Endothelial cell of umbilical vein (primary cell): Measurements from ENCODE around the gene ENPP5. TPM values are rescaled to one million over a fixed set of nuclear protein-coding genes. Genes with fewer than 3 reads are reported as not detected.

Experiments used
- BruUV-seq: library from RNA; stranded (reverse); fragments of 400-500 nt; replicated peaks from 2 replicates; lab custom pipeline; 2021; lab: Mats Ljungman, UMichigan
- CTCF ChIA-PET: fragments of 300-600, 350-600 bp; sonication (Branson Sonifier 250); formaldehyde crosslinking; loops from one replicate; lab custom pipeline; 2021; ENCODE audit warnings: antibody characterized with exemption, inconsistent platforms; lab: Charles Lee
- POLR2A ChIA-PET: fragments of 300-600, 350-600 bp; sonication (Branson Sonifier 250); formaldehyde crosslinking; loops from one replicate; lab custom pipeline; 2021; ENCODE audit warnings: antibody characterized with exemption, inconsistent platforms; lab: Charles Lee
- DNase-seq: peaks from one replicate; pipeline ENCODE4 v3.0.0-alpha.2; 2011; ENCODE audit warnings: low read depth, low spot score
- FAIRE-seq: peaks from 2 replicates; lab custom pipeline; 2011; peaks lifted over from hg19 to GRCh38; lab: Jason Lieb, UNC
- H2AFZ ChIP-seq: 2 replicates; pipeline ENCODE4 v1.6.0; 2012; ENCODE audit warnings: low read depth, low read length, control low read depth, inconsistent platforms
- H3K27ac ChIP-seq: 2 replicates; pipeline ENCODE4 v1.5.1; 2011; ENCODE audit warnings: low read depth, mild to moderate bottlenecking, control low read depth, low read length, moderate library complexity; ENCODE audit not compliant: insufficient read depth
- H3K27me3 ChIP-seq, 2 experiments: 2 replicates each; pipeline versions ENCODE4 v1.6.0 to v1.6.1; 2011; ENCODE audit warnings: low read length in 2 of 2, mixed read lengths in 1 of 2; ENCODE audit not compliant: control insufficient read depth in 2 of 2, insufficient read depth in 2 of 2
- H3K36me3 ChIP-seq, 2 experiments: 2 replicates in 1 of 2; 3 replicates in 1 of 2; pipeline ENCODE4 v1.5.1; 2011; ENCODE audit warnings: low read length in 2 of 2, mild to moderate bottlenecking in 1 of 2, moderate library complexity in 1 of 2; ENCODE audit not compliant: control insufficient read depth in 2 of 2, insufficient read depth in 2 of 2; ENCODE audit errors: extremely low read depth in 1 of 2
- H3K4me1 ChIP-seq: 3 replicates; pipeline ENCODE4 v1.5.1; 2011; ENCODE audit warnings: mild to moderate bottlenecking, low read length; ENCODE audit not compliant: control insufficient read depth, insufficient read depth; ENCODE audit errors: extremely low read depth
- H3K4me2 ChIP-seq: 2 replicates; pipeline ENCODE4 v1.6.1; 2011; ENCODE audit warnings: low read length, control low read depth, mixed read lengths; ENCODE audit not compliant: insufficient read depth
- H3K4me3 ChIP-seq, 3 experiments: fragments of 200-600 bp in 1 of 3; sonication (generic), shearing (Covaris generic) in 1 of 3; replicated peaks in 1 of 3; 2 replicates each; pipeline ENCODE4 v1.5.1; 2011 to 2016; ENCODE audit warnings: control low read depth in 3 of 3, low read length in 3 of 3, mild to moderate bottlenecking in 2 of 3, inconsistent platforms in 1 of 3, low read depth in 1 of 3, moderate library complexity in 1 of 3; ENCODE audit not compliant: insufficient read depth in 1 of 3
- H3K79me2 ChIP-seq: 2 replicates; pipeline ENCODE4 v1.6.0; 2012; ENCODE audit warnings: low read length, inconsistent platforms; ENCODE audit not compliant: control insufficient read depth, insufficient read depth
- H3K9ac ChIP-seq: replicated peaks from 2 replicates; pipeline ENCODE3; 2011; ENCODE audit warnings: low read length, control low read depth; ENCODE audit not compliant: insufficient read depth; ENCODE audit errors: extremely low read depth
- H3K9me1 ChIP-seq: replicated peaks from 3 replicates; pipeline ENCODE4 v1.6.0; 2011; ENCODE audit warnings: mild to moderate bottlenecking, low read length; ENCODE audit not compliant: control insufficient read depth, insufficient read depth; ENCODE audit errors: extremely low read depth
- H3K9me3 ChIP-seq: replicated peaks from 2 replicates; pipeline ENCODE4 v1.5.1; 2012; ENCODE audit warnings: low read length, inconsistent platforms; ENCODE audit not compliant: control insufficient read depth, insufficient read depth
- H4K20me1 ChIP-seq: replicated peaks from 2 replicates; pipeline ENCODE3; 2011; ENCODE audit warnings: mild to moderate bottlenecking, low read length; ENCODE audit not compliant: control insufficient read depth, insufficient read depth; ENCODE audit errors: extremely low read depth
- EZH2 ChIP-seq: IDR thresholded peaks from 2 replicates; pipeline ENCODE4 v1.6.1; 2012; ENCODE audit warnings: borderline replicate concordance, low read depth, mild to moderate bottlenecking, moderate library complexity, low read length, inconsistent platforms; ENCODE audit not compliant: severe bottlenecking
- FOS ChIP-seq: IDR thresholded peaks from 2 replicates; pipeline ENCODE4 v1.6.1; 2011; ENCODE audit warnings: mild to moderate bottlenecking, low read length, moderate library complexity, borderline replicate concordance; ENCODE audit not compliant: insufficient read depth
- GATA2 ChIP-seq: IDR thresholded peaks from 2 replicates; pipeline ENCODE4 v1.7.0; 2011; ENCODE audit warnings: low read depth, mild to moderate bottlenecking, moderate library complexity, mixed read lengths, low read length; ENCODE audit not compliant: insufficient read length, insufficient read depth
- JUN ChIP-seq: IDR thresholded peaks from 2 replicates; pipeline ENCODE4 v1.6.1; 2011; ENCODE audit warnings: borderline replicate concordance, low read depth; ENCODE audit not compliant: insufficient read length, insufficient read depth
- MYC ChIP-seq: IDR thresholded peaks from one replicate; pipeline ENCODE4 v1.6.1; 2011; ENCODE audit warnings: mild to moderate bottlenecking, low read depth, low read length
- POLR2A ChIP-seq: IDR thresholded peaks from 2 replicates; pipeline ENCODE4 v1.6.1; 2012; ENCODE audit warnings: low read depth, mild to moderate bottlenecking, control low read depth, low read length
- POLR2AphosphoS5 ChIP-seq: IDR thresholded peaks from 2 replicates; pipeline ENCODE4 v1.6.1; 2012; ENCODE audit warnings: low read depth, mild to moderate bottlenecking, control low read depth, low read length, moderate library complexity; ENCODE audit not compliant: insufficient read depth
- dilution Hi-C: fragments of 300-500 bp; cut with MboI; formaldehyde crosslinking; loops from one replicate; pipeline ENCODE4 v1.15.0; 2019; ENCODE audit warnings: low sequenced_read_pairs; ENCODE audit not compliant: extremely low pct_ligation_motif_present
- intact Hi-C: fragments of 100-400 bp; cut with micrococcal nuclease; formaldehyde crosslinking; loops from one replicate; pipeline ENCODE4 v1.10.0; 2022
- polyA plus RNA-seq, 4 experiments: library from polyadenylated mRNA; depleted of rRNA in 3 of 4; stranded (reverse) in 3 of 4; unstranded in 1 of 4; fragments of >200 nt; gene quantifications; 2 replicates each; pipeline versions ENCODE4 v1.2.1 to v1.2.3, GENCODE V29; 2011 to 2012; ENCODE audit warnings: missing spikeins in 1 of 4
- total RNA-seq: library from RNA; stranded (reverse); gene quantifications from 2 replicates; pipeline ENCODE4 v1.2.3, GENCODE V29; 2021
- TF ChIP-seq, protein P1 (sequence below): IDR thresholded peaks from 2 replicates; pipeline ENCODE4 v1.6.1; 2011; ENCODE audit not compliant: insufficient read depth, insufficient read length
- TF ChIP-seq, protein P2 (sequence below), 2 donors: IDR thresholded peaks; 1 replicate in 1 of 2; 2 replicates in 1 of 2; pipeline ENCODE4 v1.5.1; 2011; ENCODE audit warnings: low read length in 2 of 2, mild to moderate bottlenecking in 2 of 2, moderate library complexity in 2 of 2, control low read depth in 1 of 2, inconsistent platforms in 1 of 2, low read depth in 1 of 2; ENCODE audit not compliant: insufficient read depth in 1 of 2; ENCODE audit errors: extremely low read depth in 1 of 2

The ENPP5 gene
- total and polyA plus RNA-seq, 2 donors (not counting 3 experiments of a cell fraction or from before 2014, with no cell fraction given): not detected

DNA sequence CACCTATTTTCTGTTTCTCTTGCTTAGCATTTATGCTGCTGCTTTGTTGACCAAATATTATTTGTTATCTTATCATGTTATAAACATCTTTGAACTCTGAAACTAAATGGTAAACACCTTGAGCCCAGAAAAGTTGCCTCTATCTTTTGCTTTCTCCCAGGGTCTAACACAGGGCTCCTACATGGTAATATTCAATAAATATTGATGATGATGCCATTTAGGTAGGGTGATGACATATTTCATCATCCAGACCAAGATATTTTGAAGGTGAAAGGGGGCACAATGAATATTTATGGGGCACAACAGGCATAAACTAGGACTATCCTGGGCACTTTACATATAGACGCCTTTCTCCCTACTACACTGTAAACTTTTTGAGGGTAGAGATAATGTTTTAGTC lies 52.6 kb downstream of the ENPP5 start:
- POLR2A ChIA-PET: no interaction called here
- BruUV-seq: no TSS peak
- no peak overlapping the region for H3K27ac ChIP-seq

More for the DNA sequence above, 52.6 kb downstream of the ENPP5 start:
- no peak for DNase-seq
- no peak overlapping the region for H3K9ac ChIP-seq
- H3K4me3 ChIP-seq: no peak overlapping the region
- no peak for TF ChIP-seq POLR2AphosphoS5
- no peak for TF ChIP-seq JUN
- no peak for TF ChIP-seq MYC
- no peak for TF ChIP-seq GATA2
- TF ChIP-seq, protein P1, sequence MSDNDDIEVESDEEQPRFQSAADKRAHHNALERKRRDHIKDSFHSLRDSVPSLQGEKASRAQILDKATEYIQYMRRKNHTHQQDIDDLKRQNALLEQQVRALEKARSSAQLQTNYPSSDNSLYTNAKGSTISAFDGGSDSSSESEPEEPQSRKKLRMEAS: no peak
- TF ChIP-seq EZH2: no peak
- TF ChIP-seq POLR2A: no peak
- no peak for TF ChIP-seq FOS
- TF ChIP-seq, protein P2, sequence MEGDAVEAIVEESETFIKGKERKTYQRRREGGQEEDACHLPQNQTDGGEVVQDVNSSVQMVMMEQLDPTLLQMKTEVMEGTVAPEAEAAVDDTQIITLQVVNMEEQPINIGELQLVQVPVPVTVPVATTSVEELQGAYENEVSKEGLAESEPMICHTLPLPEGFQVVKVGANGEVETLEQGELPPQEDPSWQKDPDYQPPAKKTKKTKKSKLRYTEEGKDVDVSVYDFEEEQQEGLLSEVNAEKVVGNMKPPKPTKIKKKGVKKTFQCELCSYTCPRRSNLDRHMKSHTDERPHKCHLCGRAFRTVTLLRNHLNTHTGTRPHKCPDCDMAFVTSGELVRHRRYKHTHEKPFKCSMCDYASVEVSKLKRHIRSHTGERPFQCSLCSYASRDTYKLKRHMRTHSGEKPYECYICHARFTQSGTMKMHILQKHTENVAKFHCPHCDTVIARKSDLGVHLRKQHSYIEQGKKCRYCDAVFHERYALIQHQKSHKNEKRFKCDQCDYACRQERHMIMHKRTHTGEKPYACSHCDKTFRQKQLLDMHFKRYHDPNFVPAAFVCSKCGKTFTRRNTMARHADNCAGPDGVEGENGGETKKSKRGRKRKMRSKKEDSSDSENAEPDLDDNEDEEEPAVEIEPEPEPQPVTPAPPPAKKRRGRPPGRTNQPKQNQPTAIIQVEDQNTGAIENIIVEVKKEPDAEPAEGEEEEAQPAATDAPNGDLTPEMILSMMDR (IDR thresholded peaks at IDR 0.05; ENCODE audit: extremely low read depth in 1 of 2, insufficient read depth in 1 of 2, low read depth in 1 of 2, low read length in 2 of 2): no peak
- no peak overlapping the region for H2AFZ ChIP-seq
- CTCF ChIA-PET: interaction anchor here (0.9 kb wide), 1 partner anchor 28 kb away, joined by 3 read pairs; no protein-coding TSS in a partner anchor
- no peak overlapping the region for H3K4me2 ChIP-seq
- dilution Hi-C loops: no loop called here
- no peaks in the 10 kb centered on the region for H3K79me2 ChIP-seq
- no peaks in the 10 kb centered on the region for H3K27me3 ChIP-seq
- H3K9me1 ChIP-seq: no peaks in the 10 kb centered on the region
- intact Hi-C loops: no loop called here
- FAIRE-seq: no peak
- no peaks in the 10 kb centered on the region for H3K9me3 ChIP-seq
- H3K36me3 ChIP-seq: no peaks in the 10 kb centered on the region
- no peaks in the 10 kb centered on the region for H4K20me1 ChIP-seq
- no peaks in the 10 kb centered on the region for H3K4me1 ChIP-seq
